Measurements from ENCODE around the gene CUL3. TPM values are rescaled to one million over a fixed set of nuclear protein-coding genes. Genes with fewer than 3 reads are reported as not detected.

The CUL3 gene
- 100 to 1,000 TPM in 3 of 4 donors, 10 to 100 TPM in 1; 94.1 to 120 (median 109) TPM for total RNA-seq

GRCh38 chr2:224585211-224586088 is at the start of gene CUL3:
TSS of gene CUL3 (minus strand) at chr2:224585363. CDS start at chr2:224585009, 354 bp downstream.
- Histone ChIP-seq H3K4me1 (peaks cover 27 to 28% of the 10 kb centered on the region in 2 donors), H3K9me3 (no peaks in the 10 kb centered on the region), H3K27ac (peak within 1 kb of the TSS; percentile 91 to 95 (median 93)), H3K27me3 (no peaks in the 10 kb centered on the region), H3K36me3 (no peaks in the 10 kb centered on the region), H3K4me3 (peak within 1 kb of the TSS; percentile 61 to 89 (median 80))
- intact Hi-C loops (cut with DNase I; ENCODE audit: low total_unique reads): loop anchor here (1.0 kb wide), 1 partner anchor 640 kb away; the partner anchor contains the start of gene WDFY1
- in situ Hi-C loops (cut with MboI; ENCODE audit: low sequenced_read_pairs in 4 of 4): loop anchor here in 2 of 4 donors (25.0 kb wide), 1 partner anchor 623 kb away; the partner anchor contains the start of gene MRPL44 (in 2 of the 2)
- TF ChIP-seq POLR2A (IDR thresholded peaks at IDR 0.05) (peak; percentile 87), CTCF (IDR thresholded peaks at IDR 0.05 in 4 of 5, conservative IDR thresholded peaks at IDR 0.05 in 1 of 5) (no peak)
- DNase-seq: peak; percentile 98
- peak; percentile 90 for ATAC-seq

GRCh38 chr2:224630659-224631550 is 45.7 kb upstream of the CUL3 start:
- no peak for ATAC-seq
- no peaks in the 10 kb centered on the region for H3K4me1 ChIP-seq
- no peaks in the 10 kb centered on the region for H3K36me3 ChIP-seq
- intact Hi-C loops (cut with DNase I; ENCODE audit: low total_unique reads): no loop called here
- in situ Hi-C loops (cut with MboI; ENCODE audit: low sequenced_read_pairs in 4 of 4): no loop called here
- no peak for TF ChIP-seq POLR2A (IDR thresholded peaks at IDR 0.05)
- no peak overlapping the region for H3K4me3 ChIP-seq
- H3K27me3 ChIP-seq: no peaks in the 10 kb centered on the region
- DNase-seq: no peak
- H3K9me3 ChIP-seq: no peaks in the 10 kb centered on the region
- H3K27ac ChIP-seq: no peak overlapping the region

GRCh38 chr2:224628416-224628815 is 43.3 kb upstream of the CUL3 start:
- in situ Hi-C loops (cut with MboI; ENCODE audit: low sequenced_read_pairs in 4 of 4): no loop called here
- Histone ChIP-seq H3K4me3 (no peak overlapping the region), H3K9me3 (no peaks in the 10 kb centered on the region), H3K27me3 (no peaks in the 10 kb centered on the region), H3K36me3 (no peaks in the 10 kb centered on the region), H3K4me1 (no peaks in the 10 kb centered on the region), H3K27ac (no peak overlapping the region)
- ATAC-seq: no peak
- no peak for DNase-seq
- intact Hi-C loops (cut with DNase I; ENCODE audit: low total_unique reads): no loop called here
- no peak for TF ChIP-seq CTCF (IDR thresholded peaks at IDR 0.05 in 4 of 5, conservative IDR thresholded peaks at IDR 0.05 in 1 of 5)
- no peak for TF ChIP-seq POLR2A (IDR thresholded peaks at IDR 0.05)

GRCh38 chr2:224626735-224627134 is 41.6 kb upstream of the CUL3 start:
- Histone ChIP-seq H3K27me3 (no peaks in the 10 kb centered on the region), H3K36me3 (no peaks in the 10 kb centered on the region), H3K27ac (no peak overlapping the region), H3K4me3 (no peak overlapping the region), H3K4me1 (no peaks in the 10 kb centered on the region), H3K9me3 (no peaks in the 10 kb centered on the region)
- no peak for ATAC-seq
- in situ Hi-C loops (cut with MboI; ENCODE audit: low sequenced_read_pairs in 4 of 4): no loop called here
- no peak for DNase-seq
- TF ChIP-seq CTCF (IDR thresholded peaks at IDR 0.05 in 4 of 5, conservative IDR thresholded peaks at IDR 0.05 in 1 of 5) (no peak), POLR2A (IDR thresholded peaks at IDR 0.05) (no peak)
- intact Hi-C loops (cut with DNase I; ENCODE audit: low total_unique reads): no loop called here

Measured in gastrocnemius medialis (tissue), 4 donors.